Femur (tissue), 1 donor: ENCODE measurements around the gene CST9L.
A peak's percentile ranks its signal among the peaks of the same experiment; 100 is the strongest.

Experiments
- DNase-seq: peaks from one replicate; pipeline ENCODE4 v3.0.0-alpha.2; 2017

Gene CST9L

DNA sequence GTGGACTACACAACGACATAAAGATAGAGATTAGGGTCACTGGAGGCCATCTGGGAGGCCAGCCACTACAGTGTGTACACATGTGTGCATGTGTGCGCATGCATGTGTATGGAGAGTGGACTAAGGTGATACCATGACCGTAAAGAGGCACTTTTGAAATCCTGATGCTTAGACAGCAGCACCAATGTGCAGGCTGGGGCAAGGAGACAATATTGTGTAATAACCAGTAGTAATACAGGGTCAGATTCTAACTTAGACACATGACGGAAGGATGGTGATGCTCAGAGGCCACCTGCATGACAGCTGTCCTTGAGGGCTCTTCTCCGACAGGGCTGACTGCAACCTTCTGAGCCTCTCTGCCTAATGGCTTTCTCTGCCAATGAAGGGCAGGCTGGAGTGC is 25.5 kb downstream of the CST9L start:
- DNase-seq, result no peak

DNA sequence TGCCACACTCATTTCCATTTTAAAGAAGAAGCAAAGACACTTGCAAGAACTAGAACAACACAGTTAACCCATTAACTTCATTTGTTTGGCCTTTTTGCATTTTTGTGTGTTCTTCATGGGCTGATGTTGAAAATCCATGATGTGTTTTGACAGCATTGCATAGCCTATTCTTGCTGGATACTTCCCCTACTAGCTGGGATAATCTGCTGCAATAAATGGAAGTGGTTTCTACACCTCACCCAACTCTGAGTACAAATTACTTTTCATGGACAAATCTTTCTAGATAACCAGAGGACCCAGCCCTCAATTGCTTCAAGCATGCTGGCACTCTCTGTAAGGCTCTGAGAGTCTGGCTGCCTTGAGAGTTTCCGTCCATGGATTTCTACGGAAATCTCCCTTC is 26.5 kb downstream of the CST9L start:
- no peak for DNase-seq

DNA sequence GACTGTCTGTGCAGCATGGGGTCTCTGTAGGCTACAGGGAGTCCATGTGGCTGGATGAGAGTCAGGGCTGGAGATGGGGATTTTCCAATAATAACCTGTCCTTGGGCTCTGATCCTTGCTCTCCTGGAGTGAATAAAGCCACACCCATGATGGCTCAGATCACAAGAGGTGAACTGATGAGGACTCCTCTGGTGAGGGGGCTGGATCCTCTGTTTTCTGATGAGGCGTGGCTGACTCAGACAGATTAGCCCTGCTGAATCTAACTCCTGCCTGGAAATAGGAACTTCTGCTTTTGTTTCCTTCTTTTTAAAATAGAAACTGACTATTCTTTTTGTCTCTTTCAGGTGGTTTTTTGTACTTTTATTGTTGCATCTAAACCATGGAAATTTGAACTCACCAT is 27.0 kb downstream of the CST9L start:
- DNase-seq, result no peak

DNA sequence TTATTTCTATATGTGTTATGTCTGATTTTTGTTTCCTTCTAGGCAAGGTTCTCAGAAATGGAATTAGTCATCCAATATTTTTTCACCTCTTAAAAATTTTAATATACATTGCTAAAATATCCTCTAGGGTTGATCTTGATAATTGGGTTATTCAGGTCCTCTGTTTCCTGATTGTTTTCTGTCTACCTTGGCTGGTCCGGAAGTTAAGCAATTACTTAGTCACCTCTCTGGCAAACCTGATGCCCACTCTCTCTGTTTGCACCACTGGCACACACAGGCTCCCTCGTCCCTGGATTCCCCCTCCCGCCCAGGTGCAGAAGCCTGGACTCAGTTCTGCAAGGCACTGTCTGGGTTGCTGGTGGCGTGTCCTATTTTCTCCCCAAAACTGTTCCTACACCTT is 27.7 kb downstream of the CST9L start:
- DNase-seq, result no peak

DNA sequence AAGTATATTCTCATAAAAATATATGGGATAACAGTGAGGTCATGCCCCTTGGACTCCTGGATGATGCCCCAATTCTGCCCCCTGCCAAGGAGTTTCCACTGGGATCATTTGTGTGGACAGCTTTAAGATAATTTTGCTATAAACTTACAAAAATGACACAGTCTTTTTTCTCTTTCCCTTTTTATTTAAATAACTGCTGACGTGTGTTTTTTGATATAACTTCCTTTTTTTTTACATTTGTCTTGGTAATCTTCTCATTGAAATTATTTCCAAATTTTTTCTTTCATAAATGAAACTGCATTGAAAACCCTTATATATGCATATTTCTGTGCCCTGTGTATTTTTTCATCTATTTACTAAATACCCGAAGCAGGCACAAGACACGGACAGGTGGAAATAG is 31.3 kb downstream of the CST9L start:
- DNase-seq, result no peak

DNA sequence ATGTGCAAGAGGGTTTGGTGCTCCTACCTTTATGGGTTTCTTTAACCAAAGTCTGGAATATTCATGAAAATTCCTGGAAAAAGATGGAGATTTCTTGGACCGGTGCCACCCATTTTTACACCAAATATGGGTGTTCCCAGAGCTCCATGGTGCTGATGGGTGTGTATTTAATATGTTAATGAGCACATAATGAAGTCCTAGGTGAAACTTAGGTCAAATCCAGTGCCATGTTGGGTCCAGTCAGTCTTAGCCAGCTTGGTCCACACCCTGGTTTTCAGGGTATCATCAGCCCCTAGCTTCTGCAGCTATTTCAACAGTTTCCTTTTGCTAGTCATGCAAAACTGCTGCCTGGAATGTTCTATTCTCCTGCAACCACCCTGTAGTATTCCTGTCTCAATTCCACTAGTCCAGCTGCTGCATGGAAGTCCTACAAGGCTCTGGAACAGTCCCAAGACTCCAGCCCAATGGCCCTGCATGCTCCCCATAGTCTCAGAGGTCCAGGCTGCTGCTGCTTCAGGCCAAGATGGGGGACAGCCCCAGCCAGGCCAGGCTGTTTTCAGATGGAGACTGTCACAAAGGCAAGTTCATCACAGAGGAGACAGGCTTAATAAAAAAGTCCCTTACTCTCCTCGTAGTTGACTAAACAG is 31.8 kb downstream of the CST9L start:
- DNase-seq, result peak; percentile 26

DNA sequence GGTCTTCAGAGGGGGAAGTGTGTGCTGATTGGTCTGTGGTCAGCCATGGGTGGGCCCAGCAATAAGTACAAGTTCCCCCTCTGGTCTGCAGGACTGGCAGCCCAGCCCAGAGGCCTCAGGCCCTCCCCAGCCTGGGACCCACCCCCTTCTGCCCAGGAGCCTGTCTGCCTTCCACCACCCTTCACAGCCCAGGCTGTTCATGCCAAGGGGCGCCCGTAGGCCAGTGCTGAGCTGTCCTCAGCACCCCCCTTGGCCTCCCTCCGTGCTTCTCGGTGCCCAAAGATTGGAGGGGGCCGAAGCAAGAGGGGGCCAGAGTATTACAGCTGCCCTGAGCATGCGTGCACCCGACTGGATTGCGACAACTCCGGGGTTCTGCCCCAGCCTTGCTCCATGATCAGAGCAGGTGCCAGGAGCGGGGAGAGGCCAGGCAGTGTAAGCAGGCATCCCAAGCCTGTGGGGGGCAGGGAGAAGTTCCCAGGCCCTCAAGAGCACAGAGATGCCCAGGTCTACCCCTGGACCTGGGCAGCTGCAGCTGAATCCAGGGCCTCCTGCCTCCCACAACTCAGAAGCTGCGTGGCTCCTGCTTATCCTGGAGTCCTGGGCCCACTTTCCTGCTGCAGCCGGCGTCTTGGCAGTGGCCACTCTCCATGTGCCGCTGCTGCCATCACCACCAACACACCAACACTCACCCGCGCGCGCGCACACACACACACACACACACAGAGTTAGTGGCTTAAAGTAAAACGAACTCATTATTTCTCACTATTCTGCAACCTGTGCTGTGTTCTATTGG is 33.3 kb downstream of the CST9L start:
- no peak for DNase-seq

DNA sequence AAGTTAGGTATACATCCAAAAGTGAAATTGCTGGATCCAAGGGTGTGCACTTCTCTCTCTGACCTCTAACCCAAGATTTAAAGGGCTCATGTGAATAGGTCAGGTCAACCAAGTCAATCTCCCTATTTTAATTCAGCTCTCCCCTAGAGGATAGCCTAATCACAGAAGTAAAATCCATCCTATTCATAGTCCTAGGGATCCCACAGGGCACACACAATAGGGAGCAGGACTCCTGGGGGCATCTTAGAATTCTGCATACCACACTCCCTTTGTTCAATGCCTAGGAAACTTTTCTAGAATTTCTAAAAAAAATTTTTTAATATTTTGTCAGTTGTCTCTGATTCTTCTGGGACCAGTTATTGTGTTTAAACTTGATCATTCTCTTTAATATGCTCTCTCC is 35.1 kb downstream of the CST9L start:
- DNase-seq, result no peak

DNA sequence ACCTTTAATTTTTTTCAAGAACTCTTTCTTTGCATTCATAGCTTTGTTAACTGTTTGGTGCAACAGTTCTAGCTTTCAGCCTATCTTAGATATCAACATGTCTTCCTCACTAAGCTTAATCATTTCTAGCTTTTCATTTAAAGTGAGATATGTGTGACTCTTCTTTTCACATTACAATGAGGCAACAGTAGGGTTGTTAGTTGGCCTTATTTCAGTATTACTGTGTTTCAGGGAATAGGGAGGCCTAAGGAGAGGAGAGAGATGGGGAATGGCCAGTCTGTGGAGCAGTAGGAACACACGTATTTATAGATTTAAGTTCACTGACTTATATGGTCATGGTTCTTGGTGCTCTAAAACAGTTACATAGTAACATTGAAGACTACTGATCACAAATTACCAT is 35.8 kb downstream of the CST9L start:
- no peak for DNase-seq

DNA sequence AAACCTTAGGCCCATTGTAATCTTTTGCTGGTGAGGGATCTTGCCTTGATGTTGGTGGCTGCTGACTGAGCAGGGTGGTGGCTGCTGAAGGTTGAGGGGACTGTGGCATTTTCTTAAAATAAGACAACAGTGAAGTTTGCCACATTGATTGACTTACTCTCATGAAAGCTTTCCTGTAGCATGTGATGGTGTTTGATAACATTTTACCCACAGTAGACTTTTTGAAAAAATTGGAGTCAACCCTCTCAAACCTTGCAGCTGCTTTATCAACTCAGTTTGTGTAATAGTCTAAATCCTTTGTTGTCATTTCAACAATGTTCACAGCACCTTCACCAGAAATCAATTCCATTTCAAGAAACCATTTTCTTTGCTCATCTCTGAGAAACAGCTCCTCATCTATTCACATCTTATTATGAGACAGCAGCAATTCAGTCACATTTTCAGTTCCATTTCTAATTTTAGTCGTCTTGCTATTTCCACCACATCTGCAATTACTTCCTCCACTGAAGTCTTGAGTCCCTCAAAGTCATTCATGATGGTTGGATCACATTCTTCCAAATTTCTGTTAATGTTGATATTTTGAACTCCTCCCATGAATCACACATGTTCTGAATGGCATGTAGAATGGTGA is 37.2 kb downstream of the CST9L start:
- DNase-seq, result no peak

DNA sequence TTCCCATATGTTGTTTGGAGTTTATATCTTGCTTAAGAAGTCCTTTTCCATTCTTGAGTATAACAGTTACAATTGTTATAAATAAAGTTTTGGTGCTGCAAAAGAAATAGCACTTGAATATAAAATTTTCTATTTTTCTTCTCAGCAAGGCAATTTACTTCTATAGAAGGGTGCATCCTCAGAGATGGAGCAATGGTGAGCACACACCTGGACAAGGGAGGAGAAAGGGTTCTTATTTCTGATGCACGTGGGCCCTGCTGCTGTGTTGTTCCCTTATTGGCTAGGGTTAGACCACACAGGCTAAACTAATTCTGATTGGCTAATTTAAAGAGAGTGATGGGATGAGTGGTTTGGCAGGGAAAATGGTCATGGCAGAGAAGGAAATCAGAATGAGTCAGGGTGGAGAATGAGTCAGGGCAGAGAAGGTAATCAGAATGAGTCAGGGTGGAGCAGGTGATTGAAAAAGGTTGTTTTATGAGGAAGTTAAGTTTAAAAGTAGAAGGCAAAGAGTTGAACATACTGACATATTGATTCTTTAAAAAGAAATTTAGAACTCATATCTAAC is 39.3 kb downstream of the CST9L start:
- DNase-seq, result no peak

DNA sequence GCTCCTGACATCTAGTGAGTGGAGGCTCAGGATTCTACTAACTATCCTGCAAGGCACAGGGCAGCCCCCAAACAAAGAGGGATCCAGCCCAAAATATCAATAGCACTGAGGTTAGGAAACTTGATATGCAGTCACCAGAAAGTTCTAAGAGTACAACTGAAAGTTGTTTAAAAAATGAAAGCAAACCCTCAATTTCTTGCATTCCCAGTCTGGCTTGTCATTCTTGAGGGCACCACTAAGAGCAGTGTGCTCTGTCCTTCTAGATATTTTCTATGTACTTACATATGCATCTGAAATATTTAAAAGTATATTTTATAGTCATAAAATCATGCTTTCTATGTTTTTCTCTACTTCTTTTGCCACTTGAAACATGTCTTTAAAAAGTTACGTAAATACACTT is 41.4 kb downstream of the CST9L start:
- DNase-seq, result no peak

DNA sequence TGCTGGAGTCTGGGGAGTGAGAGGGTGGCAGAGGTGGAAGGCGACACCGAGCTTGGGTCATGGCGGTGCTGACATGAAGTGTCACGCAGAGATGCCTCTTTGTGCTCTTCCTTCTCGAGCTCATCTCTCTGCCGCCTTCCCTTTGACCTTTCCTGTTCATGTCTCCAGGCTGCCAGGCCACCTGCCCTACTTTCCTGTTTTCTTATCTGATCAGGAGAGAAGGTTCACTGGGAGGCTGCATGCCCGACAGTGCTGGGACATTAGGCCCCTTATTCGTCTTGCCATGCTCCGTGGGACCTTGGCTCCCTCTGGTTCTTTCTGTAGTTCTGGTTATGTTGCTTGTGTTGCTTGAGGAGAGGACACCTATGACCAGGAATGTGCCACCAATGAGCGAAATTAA is 44.1 kb downstream of the CST9L start:
- no peak for DNase-seq

DNA sequence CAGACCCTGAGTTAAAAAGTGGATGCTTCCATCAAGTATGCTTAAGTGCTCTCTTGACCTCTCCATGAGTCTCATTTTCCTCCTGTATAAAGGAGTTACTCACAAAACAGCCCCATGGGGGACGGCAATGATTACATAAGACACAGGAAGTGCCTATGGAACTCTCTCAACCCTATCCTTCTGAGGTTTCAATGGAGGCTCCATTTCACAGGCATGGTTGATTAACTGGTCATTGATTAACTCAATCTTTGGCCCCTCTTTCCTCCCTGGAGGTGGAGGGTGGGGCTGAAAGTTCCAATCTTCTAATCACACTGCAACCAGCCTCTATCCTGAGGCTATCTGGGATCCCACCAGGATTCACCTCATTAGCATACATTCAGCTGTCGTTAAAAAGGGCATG is 48.1 kb downstream of the CST9L start:
- DNase-seq, result no peak

DNA sequence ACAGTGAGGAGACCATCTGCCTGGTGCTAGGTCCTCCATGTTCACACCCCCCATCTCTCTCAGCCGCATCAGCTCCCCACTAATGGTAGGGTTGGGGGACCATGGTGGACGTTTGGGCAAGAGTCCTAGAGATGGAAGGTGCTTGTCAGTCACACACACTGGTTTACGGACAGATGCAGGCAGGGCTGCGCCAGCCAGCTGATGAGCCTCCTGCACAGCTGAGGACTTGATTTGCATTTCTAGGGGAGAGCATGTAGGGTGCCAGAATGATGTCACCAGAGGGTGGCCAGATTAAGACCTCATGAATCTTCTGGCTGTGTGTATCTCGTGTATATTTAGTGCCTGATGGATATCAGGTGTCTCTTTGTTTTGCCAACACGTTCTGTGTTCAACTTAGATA is 48.7 kb downstream of the CST9L start:
- DNase-seq, result no peak

DNA sequence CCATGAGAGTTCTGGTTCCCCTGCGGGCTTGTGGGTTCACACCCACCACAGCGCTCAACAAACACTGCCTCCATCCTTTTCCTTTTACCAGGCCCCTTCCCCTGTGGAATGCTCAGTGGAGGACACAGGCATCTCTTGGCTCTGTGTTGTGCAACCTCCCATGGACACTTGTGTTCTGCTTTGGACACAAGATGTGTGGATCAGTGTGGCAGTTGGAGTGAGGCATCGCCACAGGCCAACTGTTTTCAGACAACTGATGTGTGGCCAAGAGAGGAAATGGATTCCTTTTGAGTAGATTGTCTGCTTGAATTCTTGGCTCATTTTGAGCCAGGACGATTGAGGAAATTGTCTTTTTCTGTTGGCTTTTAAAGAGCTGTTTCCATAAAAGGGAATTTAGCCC is 50.6 kb downstream of the CST9L start:
- DNase-seq, result no peak

DNA sequence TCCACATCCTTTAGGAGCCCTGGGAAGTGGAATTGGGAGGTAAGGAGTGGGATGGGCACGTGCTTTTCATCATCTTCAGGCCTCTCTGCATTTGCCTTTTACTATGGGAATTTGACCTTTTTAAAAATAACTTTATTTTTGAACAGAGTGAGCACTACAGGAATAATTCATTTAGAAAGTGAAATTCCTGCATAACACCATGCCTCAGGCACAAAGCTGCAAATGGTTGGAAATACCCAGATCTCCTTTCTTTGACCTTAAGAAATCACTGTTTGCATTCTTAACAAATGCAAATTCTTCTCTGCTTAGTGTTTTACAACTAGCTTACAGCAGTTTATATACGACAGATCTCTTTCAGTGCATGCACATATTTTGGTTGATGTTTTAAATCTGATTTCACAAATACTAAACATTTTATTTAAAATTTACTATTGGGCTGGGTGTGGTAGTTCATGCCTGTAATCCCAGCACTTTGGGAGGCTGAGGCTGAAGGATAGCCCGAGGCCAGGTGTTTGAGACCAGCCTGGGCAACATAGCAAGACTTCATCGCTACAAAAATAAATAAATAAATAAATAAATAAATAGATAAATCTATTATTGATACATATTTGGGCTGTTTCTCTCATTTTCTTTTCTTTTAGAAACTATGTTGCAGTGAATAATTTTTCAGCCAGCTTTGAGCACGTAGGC is 52.9 kb downstream of the CST9L start:
- no peak for DNase-seq

DNA sequence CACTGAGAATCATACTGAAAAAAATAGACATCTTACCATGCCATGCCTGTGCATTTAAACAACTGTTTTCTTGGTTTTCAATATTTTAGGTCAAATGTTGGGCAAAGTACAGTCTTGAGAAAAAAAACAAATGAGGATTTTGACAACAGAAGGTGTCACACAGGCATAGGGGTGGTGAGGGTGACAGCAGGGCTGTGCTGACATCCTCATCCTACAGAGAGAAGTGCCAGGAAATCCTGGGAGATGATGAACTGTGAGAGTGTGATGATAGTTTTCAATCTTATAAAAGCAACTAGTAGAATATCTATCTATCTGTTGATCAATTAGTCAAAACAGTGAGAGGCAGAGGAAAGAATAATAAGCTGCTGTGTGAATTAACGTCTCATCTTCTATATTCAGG is 53.4 kb downstream of the CST9L start:
- no peak for DNase-seq
